ENCODE results near the gene KDM2B. TPM values are rescaled to one million over a fixed set of nuclear protein-coding genes. Genes with fewer than 3 reads are reported as not detected.
A peak's percentile ranks its signal among the peaks of the same experiment; 100 is the strongest.

The KDM2B gene
- total and polyA plus RNA-seq, 4 experiments from 2014 or later: 7.7 to 101 (median 59.6) TPM

- Mint-ChIP-seq H3K27me3 (no peaks in the 10 kb centered on the region), H3K36me3 (peaks cover 14 to 25% of the 10 kb centered on the region in 2 donors), H3K9me3 (peaks cover 0 to 2% (median 0%) of the 10 kb centered on the region in 8 donors), H3K4me1 (peaks cover 41 to 82% (median 64%) of the 10 kb centered on the region in 4 donors), H3K27ac (peak overlapping the region; percentile 64 to 95 (median 90)), H3K4me3 (peak overlapping the region in 2 of 8 donors; percentile 23 to 38)
- H3K27ac ChIP-seq (ENCODE audit: low read depth, low read length): peak overlapping the region; percentile 80
- intact Hi-C loops (cut with micrococcal nuclease): loop anchor here (1.0 kb wide), 1 partner anchor 94 kb away; no protein-coding TSS in a partner anchor
- no peak overlapping the region for H3K4me3 ChIP-seq (ENCODE audit: low read length in 2 of 2)
- ChIA-PET POLR2A (ENCODE audit: partially characterized antibody) (interaction anchor here (1.2 kb wide), 1 partner anchor 94 kb away, joined by 3 read pairs; no protein-coding TSS in a partner anchor), CTCF (ENCODE audit: partially characterized antibody) (interaction anchor here (1.1 to 1.5 kb wide), 3 partner anchors 31 to 48 kb away, joined by 3 to 6 read pairs (median 5); no protein-coding TSS in a partner anchor)
- no peaks in the 10 kb centered on the region for H3K27me3 ChIP-seq (ENCODE audit: insufficient read depth, low read length)
- H3K9me3 ChIP-seq (ENCODE audit: control insufficient read depth in 1 of 2, low read length in 2 of 2): no peaks in the 10 kb centered on the region
- peaks cover 74% of the 10 kb centered on the region for H3K4me1 ChIP-seq (ENCODE audit: insufficient read depth, low read length)
- no peaks in the 10 kb centered on the region for H3K36me3 ChIP-seq (ENCODE audit: insufficient read depth, low read length)
- DNase-seq: no peak
Measured at GRCh38 chr12:121533394-121534090, 47.3 kb downstream of the KDM2B start.

DNA sequence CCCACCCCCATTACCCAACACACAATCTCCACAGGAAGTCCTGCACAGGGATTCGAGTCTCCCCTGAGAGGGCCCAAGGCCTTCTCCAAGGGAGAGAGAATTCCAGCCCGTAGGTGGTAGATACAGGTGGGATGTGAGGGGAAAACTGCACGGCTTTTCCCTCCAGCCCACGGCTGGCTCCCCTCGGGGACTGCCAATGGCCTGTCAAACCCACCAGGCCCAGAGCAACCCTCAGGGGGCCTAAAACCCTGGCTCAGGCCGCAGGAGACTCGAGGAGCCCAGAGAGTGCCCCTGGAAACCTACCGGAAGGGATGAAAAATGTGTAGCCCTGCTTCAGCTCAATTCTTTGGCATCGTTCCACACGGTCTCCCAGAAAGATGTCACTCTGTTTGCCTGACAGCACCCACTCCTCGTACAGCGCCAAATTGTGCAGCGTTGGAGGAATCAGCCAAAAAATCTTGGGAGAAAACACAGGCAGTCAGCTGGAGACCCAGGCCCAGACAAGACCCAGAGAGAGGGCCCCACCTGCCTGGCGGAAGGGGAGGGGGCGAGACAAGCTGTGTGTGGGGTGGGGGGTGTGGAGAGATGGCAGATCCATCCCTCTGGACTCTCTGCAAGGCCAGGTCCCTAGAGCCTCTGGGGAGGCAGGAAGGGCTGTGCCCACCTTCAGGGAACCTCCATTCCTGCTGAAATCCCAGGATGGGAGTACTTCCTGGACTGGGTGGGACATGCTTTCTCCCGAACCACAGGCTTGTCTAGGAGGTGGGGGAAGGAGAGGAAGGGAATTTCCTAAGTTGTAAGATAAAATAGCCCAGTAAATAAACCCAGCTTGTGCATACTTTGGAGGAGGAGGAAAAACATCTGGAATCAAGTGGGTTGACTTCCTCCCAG, 48.1 kb downstream of the KDM2B start:
- H3K27ac ChIP-seq (ENCODE audit: low read depth, low read length): peak overlapping the region; percentile 80
- CTCF ChIA-PET (ENCODE audit: partially characterized antibody): interaction anchor here (1.4 kb wide), 1 partner anchor 49 kb away, joined by 3 read pairs; no protein-coding TSS in a partner anchor
- Mint-ChIP-seq H3K4me1 (peaks cover 37 to 78% (median 60%) of the 10 kb centered on the region in 4 donors), H3K27ac (peak overlapping the region; percentile 89 to 95 (median 92)), H3K4me3 (peak overlapping the region in 1 of 8 donors; percentile 30), H3K9me3 (peaks cover 0 to 2% (median 0%) of the 10 kb centered on the region in 8 donors), H3K36me3 (peaks cover 14 to 25% of the 10 kb centered on the region in 2 donors), H3K27me3 (no peaks in the 10 kb centered on the region)
- H3K9me3 ChIP-seq (ENCODE audit: control insufficient read depth in 1 of 2, low read length in 2 of 2): no peaks in the 10 kb centered on the region
- intact Hi-C loops (cut with micrococcal nuclease): no loop called here
- peaks cover 71% of the 10 kb centered on the region for H3K4me1 ChIP-seq (ENCODE audit: insufficient read depth, low read length)
- DNase-seq: no peak
- no peaks in the 10 kb centered on the region for H3K27me3 ChIP-seq (ENCODE audit: insufficient read depth, low read length)
- POLR2A ChIA-PET (ENCODE audit: partially characterized antibody): interaction anchor here (1.2 to 2.6 kb wide), 2 partner anchors 94 to 95 kb away, joined by 3 to 15 read pairs; partner anchors contain the start of gene ORAI1
- H3K4me3 ChIP-seq (ENCODE audit: low read length in 2 of 2): no peak overlapping the region
- H3K36me3 ChIP-seq (ENCODE audit: insufficient read depth, low read length): no peaks in the 10 kb centered on the region

GRCh38 chr12:121531356-121531750, 49.5 kb downstream of the KDM2B start:
- peak overlapping the region; percentile 85 to 95 (median 91) for H3K27ac Mint-ChIP-seq
- no peaks in the 10 kb centered on the region for H3K27me3 Mint-ChIP-seq
- Histone ChIP-seq H3K27ac (ENCODE audit: low read depth, low read length) (peak overlapping the region; percentile 51), H3K36me3 (ENCODE audit: insufficient read depth, low read length) (no peaks in the 10 kb centered on the region), H3K9me3 (ENCODE audit: control insufficient read depth in 1 of 2, low read length in 2 of 2) (no peaks in the 10 kb centered on the region), H3K27me3 (ENCODE audit: insufficient read depth, low read length) (no peaks in the 10 kb centered on the region), H3K4me1 (ENCODE audit: insufficient read depth, low read length) (peaks cover 64% of the 10 kb centered on the region), H3K4me3 (ENCODE audit: low read length in 2 of 2) (no peak overlapping the region)
- peaks cover 0 to 2% (median 0%) of the 10 kb centered on the region in 8 donors for H3K9me3 Mint-ChIP-seq
- POLR2A ChIA-PET (ENCODE audit: partially characterized antibody): interaction anchor here (1.1 to 2.6 kb wide), 5 partner anchors 17 to 141 kb away, joined by 3 to 15 read pairs (median 5); partner anchors contain the start of gene ORAI1
- peaks cover 14 to 25% of the 10 kb centered on the region in 2 donors for H3K36me3 Mint-ChIP-seq
- H3K4me3 Mint-ChIP-seq: peak overlapping the region in 6 of 8 donors; percentile 26 to 75 (median 66)
- H3K4me1 Mint-ChIP-seq: peaks cover 35 to 72% (median 55%) of the 10 kb centered on the region in 4 donors
- CTCF ChIA-PET (ENCODE audit: partially characterized antibody): interaction anchor here (0.6 to 2.2 kb wide), 6 partner anchors 31 to 263 kb away, joined by 3 to 10 read pairs (median 4); partner anchors contain the start of gene MORN3
- DNase-seq: no peak
- intact Hi-C loops (cut with micrococcal nuclease): no loop called here

DNA sequence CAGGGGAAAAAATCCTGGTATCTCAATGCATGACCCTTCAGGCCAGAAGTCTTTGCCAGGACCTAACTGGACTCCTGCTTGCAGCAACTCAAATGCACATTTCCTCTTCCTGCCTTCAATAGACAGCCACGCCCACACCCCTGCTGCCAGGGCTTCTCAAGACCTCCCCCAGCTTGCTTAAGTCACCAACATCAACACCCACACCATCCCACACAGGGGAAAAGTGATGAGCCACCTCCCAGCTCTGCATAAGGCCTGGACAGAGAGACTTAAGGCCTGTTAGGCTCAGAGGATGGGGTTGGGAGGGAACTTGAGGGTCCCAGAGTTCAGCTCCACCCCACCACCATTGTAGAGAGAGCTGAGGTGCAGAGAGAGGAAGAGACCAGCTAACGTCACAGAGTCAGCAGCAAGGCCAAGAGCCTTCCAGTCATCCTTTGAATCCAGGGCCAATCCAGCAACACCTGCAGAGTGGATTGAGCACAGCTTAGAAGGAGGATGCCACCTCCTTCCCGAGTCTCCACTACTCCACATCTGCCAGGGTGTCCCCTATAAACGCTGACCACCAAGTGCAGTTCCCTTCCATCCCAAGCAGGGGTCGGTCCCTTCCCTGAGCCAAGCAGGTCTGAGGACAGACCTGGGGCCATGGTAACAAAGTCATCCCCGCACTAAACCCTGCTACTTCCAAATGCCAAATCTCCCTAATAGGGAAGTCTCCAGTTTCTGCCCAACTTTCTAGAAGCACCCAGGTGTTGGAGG, 50.0 kb downstream of the KDM2B start:
- DNase-seq: peak; percentile 63 to 87 (median 66)
- Mint-ChIP-seq H3K36me3 (peaks cover 14 to 26% of the 10 kb centered on the region in 2 donors), H3K27me3 (no peaks in the 10 kb centered on the region), H3K9me3 (peaks cover 0 to 2% (median 0%) of the 10 kb centered on the region in 8 donors), H3K4me3 (peak overlapping the region; percentile 26 to 75 (median 58)), H3K4me1 (peaks cover 35 to 66% (median 51%) of the 10 kb centered on the region in 4 donors), H3K27ac (peak overlapping the region; percentile 85 to 95 (median 91))
- CTCF ChIA-PET (ENCODE audit: partially characterized antibody): interaction anchor here (1.1 to 2.2 kb wide), 5 partner anchors 31 to 264 kb away, joined by 3 to 10 read pairs (median 4); partner anchors contain the start of gene MORN3
- Histone ChIP-seq H3K4me1 (ENCODE audit: insufficient read depth, low read length) (peaks cover 58% of the 10 kb centered on the region), H3K36me3 (ENCODE audit: insufficient read depth, low read length) (peaks cover under 1% of the 10 kb centered on the region), H3K9me3 (ENCODE audit: control insufficient read depth in 1 of 2, low read length in 2 of 2) (no peaks in the 10 kb centered on the region), H3K4me3 (ENCODE audit: low read length in 2 of 2) (peak overlapping the region in 1 of 2 donors; percentile 16), H3K27ac (ENCODE audit: low read depth, low read length) (peak overlapping the region; percentile 51), H3K27me3 (ENCODE audit: insufficient read depth, low read length) (no peaks in the 10 kb centered on the region)
- intact Hi-C loops (cut with micrococcal nuclease): no loop called here
- POLR2A ChIA-PET (ENCODE audit: partially characterized antibody): interaction anchor here (0.6 to 2.6 kb wide), 9 partner anchors 11 to 271 kb away, joined by 3 to 15 read pairs (median 4); partner anchors contain the start of gene ORAI1

GRCh38 chr12:121529184-121529583, 51.6 kb downstream of the KDM2B start:
- intact Hi-C loops (cut with micrococcal nuclease): no loop called here
- ChIA-PET POLR2A (ENCODE audit: partially characterized antibody) (no interaction called here), CTCF (ENCODE audit: partially characterized antibody) (interaction anchor here (2.1 kb wide), 1 partner anchor 140 kb away, joined by 6 read pairs; the partner anchor contains the start of gene MORN3)
- H3K9me3 ChIP-seq (ENCODE audit: control insufficient read depth in 1 of 2, low read length in 2 of 2): no peaks in the 10 kb centered on the region
- H3K4me3 Mint-ChIP-seq: no peak overlapping the region
- H3K27me3 ChIP-seq (ENCODE audit: insufficient read depth, low read length): no peaks in the 10 kb centered on the region
- DNase-seq: no peak
- peak overlapping the region in 6 of 7 donors; percentile 3 to 80 (median 60) for H3K27ac Mint-ChIP-seq
- H3K27me3 Mint-ChIP-seq: no peaks in the 10 kb centered on the region
- H3K4me1 ChIP-seq (ENCODE audit: insufficient read depth, low read length): peaks cover 42% of the 10 kb centered on the region
- H3K4me3 ChIP-seq (ENCODE audit: low read length in 2 of 2): no peak overlapping the region
- H3K9me3 Mint-ChIP-seq: peaks cover 0 to 2% (median 0%) of the 10 kb centered on the region in 8 donors
- no peak overlapping the region for H3K27ac ChIP-seq (ENCODE audit: low read depth, low read length)
- H3K36me3 ChIP-seq (ENCODE audit: insufficient read depth, low read length): peaks cover 4% of the 10 kb centered on the region
- peaks cover 22 to 50% (median 36%) of the 10 kb centered on the region in 4 donors for H3K4me1 Mint-ChIP-seq
- H3K36me3 Mint-ChIP-seq: peaks cover 11 to 26% of the 10 kb centered on the region in 2 donors

DNA sequence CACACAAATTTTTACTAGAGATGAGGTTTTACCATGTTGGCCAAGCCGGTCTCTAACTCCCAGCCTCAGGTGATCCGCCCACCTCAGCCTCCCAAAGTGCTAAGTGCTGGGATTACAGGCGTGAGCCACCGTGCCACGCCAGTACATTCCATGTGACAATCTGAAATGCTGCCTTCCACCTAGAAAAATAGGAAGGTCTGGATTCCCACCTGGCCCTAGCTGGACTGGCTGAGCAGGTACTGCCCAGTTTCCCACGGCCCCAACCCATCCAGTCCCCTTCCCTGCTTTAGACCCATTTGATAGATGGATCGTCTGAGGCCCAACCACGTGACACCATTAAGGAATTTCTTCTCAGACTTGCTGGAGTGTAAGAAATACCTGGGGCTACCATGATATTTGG, 55.4 kb downstream of the KDM2B start:
- H3K4me3 Mint-ChIP-seq: no peak overlapping the region
- peaks cover 6% of the 10 kb centered on the region for H3K4me1 ChIP-seq (ENCODE audit: insufficient read depth, low read length)
- no peak for DNase-seq
- peaks cover 5 to 20% (median 11%) of the 10 kb centered on the region in 4 donors for H3K4me1 Mint-ChIP-seq
- CTCF ChIA-PET (ENCODE audit: partially characterized antibody): interaction anchor here (1.0 to 1.9 kb wide), 3 partner anchors 22 to 269 kb away, joined by 4 read pairs; no protein-coding TSS in a partner anchor
- H3K36me3 Mint-ChIP-seq: peaks cover 8 to 26% of the 10 kb centered on the region in 2 donors
- H3K9me3 Mint-ChIP-seq: peaks cover 0 to 2% (median 0%) of the 10 kb centered on the region in 8 donors
- no peaks in the 10 kb centered on the region for H3K27me3 ChIP-seq (ENCODE audit: insufficient read depth, low read length)
- H3K4me3 ChIP-seq (ENCODE audit: low read length in 2 of 2): no peak overlapping the region
- H3K27me3 Mint-ChIP-seq: no peaks in the 10 kb centered on the region
- H3K9me3 ChIP-seq (ENCODE audit: control insufficient read depth in 1 of 2, low read length in 2 of 2): no peaks in the 10 kb centered on the region
- POLR2A ChIA-PET (ENCODE audit: partially characterized antibody): no interaction called here
- H3K27ac ChIP-seq (ENCODE audit: low read depth, low read length): no peak overlapping the region
- H3K36me3 ChIP-seq (ENCODE audit: insufficient read depth, low read length): peaks cover 15% of the 10 kb centered on the region
- H3K27ac Mint-ChIP-seq: no peak overlapping the region
- intact Hi-C loops (cut with micrococcal nuclease): no loop called here
